Astrocyte (in vitro differentiated cells and primary cell): ENCODE results near the gene TMEM215. TPM values are rescaled to one million over a fixed set of nuclear protein-coding genes. Genes with fewer than 3 reads are reported as not detected.

Source experiments
- DNase-seq: peaks from one replicate; pipeline ENCODE4 v3.0.0-alpha.2; 2010; ENCODE audit warnings: low read depth
- FAIRE-seq: peaks from 2 replicates; lab custom pipeline; 2011; peaks lifted over from hg19 to GRCh38; lab: Jason Lieb, UNC
- H2AFZ ChIP-seq: 2 replicates; pipeline ENCODE4 v1.6.0; 2012; ENCODE audit warnings: low read depth, low read length, inconsistent platforms
- H3K27ac ChIP-seq: 2 replicates; pipeline ENCODE4 v1.5.1; 2011; ENCODE audit warnings: low read depth, low read length, inconsistent platforms
- H3K27me3 ChIP-seq: 2 replicates; pipeline ENCODE4 v1.6.0; 2011; ENCODE audit warnings: low read length, inconsistent platforms; ENCODE audit not compliant: insufficient read depth
- H3K36me3 ChIP-seq: 2 replicates; pipeline ENCODE4 v1.5.1; 2011; ENCODE audit warnings: low read length, inconsistent platforms; ENCODE audit not compliant: insufficient read depth
- H3K4me1 ChIP-seq: 2 replicates; pipeline ENCODE4 v1.5.1; 2011; ENCODE audit warnings: low read length, inconsistent platforms; ENCODE audit not compliant: insufficient read depth
- H3K4me2 ChIP-seq: 2 replicates; pipeline ENCODE4 v1.6.0; 2012; ENCODE audit warnings: low read length, inconsistent platforms
- H3K4me3 ChIP-seq: 2 replicates; pipeline ENCODE4 v1.5.1; 2011; ENCODE audit warnings: low read depth, mild to moderate bottlenecking, low read length, inconsistent platforms; ENCODE audit not compliant: insufficient read depth
- H3K79me2 ChIP-seq: 2 replicates; pipeline ENCODE4 v1.6.0; 2012; ENCODE audit warnings: mild to moderate bottlenecking, low read length, inconsistent platforms; ENCODE audit not compliant: insufficient read depth
- H3K9ac ChIP-seq: 2 replicates; pipeline ENCODE4 v1.6.0; 2012; ENCODE audit warnings: mild to moderate bottlenecking, low read length, inconsistent platforms
- H3K9me3 ChIP-seq: 2 replicates; pipeline ENCODE4 v1.5.1; 2012; ENCODE audit warnings: low read depth, mild to moderate bottlenecking, low read length, inconsistent platforms; ENCODE audit not compliant: insufficient read depth
- H4K20me1 ChIP-seq: 2 replicates; pipeline ENCODE4 v1.6.0; 2012; ENCODE audit warnings: low read length, inconsistent platforms; ENCODE audit not compliant: insufficient read depth
- H3K27ac Mint-ChIP-seq: one replicate; pipeline ENCODE4 v1.8.0; 2021; ENCODE audit warnings: mild to moderate bottlenecking, mixed read lengths; ENCODE audit not compliant: unreplicated experiment
- H3K27me3 Mint-ChIP-seq: one replicate; pipeline ENCODE4 v1.8.0; 2021; ENCODE audit warnings: low read depth, mixed read lengths; ENCODE audit not compliant: unreplicated experiment
- H3K36me3 Mint-ChIP-seq: one replicate; pipeline ENCODE4 v1.8.0; 2021; ENCODE audit warnings: low read depth, mixed read lengths; ENCODE audit not compliant: unreplicated experiment
- H3K4me1 Mint-ChIP-seq: one replicate; pipeline ENCODE4 v1.8.0; 2021; ENCODE audit warnings: low read depth, mixed read lengths; ENCODE audit not compliant: unreplicated experiment
- H3K4me3 Mint-ChIP-seq: one replicate; pipeline ENCODE4 v1.8.0; 2021; ENCODE audit warnings: mild to moderate bottlenecking, moderate library complexity, mixed read lengths; ENCODE audit not compliant: unreplicated experiment
- H3K9me3 Mint-ChIP-seq: one replicate; pipeline ENCODE4 v1.8.0; 2021; ENCODE audit warnings: mild to moderate bottlenecking, mixed read lengths; ENCODE audit not compliant: unreplicated experiment
- EZH2 ChIP-seq: IDR thresholded peaks from 2 replicates; pipeline ENCODE4 v1.6.1; 2012; ENCODE audit warnings: mild to moderate bottlenecking, low read length, inconsistent platforms; ENCODE audit not compliant: insufficient read depth
- total RNA-seq: library from RNA; stranded (reverse); gene quantifications from 2 replicates; pipeline ENCODE4 v1.2.1, GENCODE V29; 2021
- TF ChIP-seq, protein P1 (sequence below): IDR thresholded peaks from 2 replicates; pipeline ENCODE4 v1.5.1; 2011; ENCODE audit warnings: low read depth, mild to moderate bottlenecking, inconsistent platforms, low read length, moderate library complexity; ENCODE audit not compliant: insufficient read depth

Gene TMEM215
- total RNA-seq, 1 donor from 2014 or later, result 1.4 TPM

DNA sequence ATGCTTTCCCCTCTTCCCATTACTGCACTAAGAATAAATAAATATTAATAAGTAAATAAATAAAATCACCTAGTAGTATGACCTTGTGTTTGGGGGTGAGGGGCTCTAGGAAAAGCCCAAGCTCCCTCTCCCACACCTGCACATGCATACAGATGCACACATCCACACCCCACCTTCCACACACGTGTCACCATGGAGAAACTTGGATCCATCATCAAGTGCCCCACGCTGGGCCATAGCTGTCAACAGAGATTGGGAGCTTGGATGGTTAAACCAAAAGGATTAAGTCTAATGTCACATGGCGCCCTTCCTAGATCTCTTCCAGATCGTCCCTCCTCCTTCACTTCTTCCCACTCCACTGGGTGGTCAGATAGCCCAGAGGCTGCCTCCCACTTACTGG lies 37.0 kb downstream of the TMEM215 start:
- no peak overlapping the region for H3K4me3 Mint-ChIP-seq
- Histone ChIP-seq H3K4me1 (no peaks in the 10 kb centered on the region), H3K9ac (no peak overlapping the region), H3K79me2 (no peaks in the 10 kb centered on the region), H3K4me3 (no peak overlapping the region), H3K27ac (no peak overlapping the region), H3K9me3 (no peaks in the 10 kb centered on the region), H3K36me3 (no peaks in the 10 kb centered on the region), H3K4me2 (no peak overlapping the region), H3K27me3 (no peaks in the 10 kb centered on the region), H2AFZ (no peak overlapping the region), H4K20me1 (no peaks in the 10 kb centered on the region)
- peaks cover 5% of the 10 kb centered on the region for H3K9me3 Mint-ChIP-seq
- H3K36me3 Mint-ChIP-seq, result no peaks in the 10 kb centered on the region
- H3K27ac Mint-ChIP-seq, result no peak overlapping the region
- H3K27me3 Mint-ChIP-seq, result peaks cover 31% of the 10 kb centered on the region
- no peak for DNase-seq
- H3K4me1 Mint-ChIP-seq, result no peaks in the 10 kb centered on the region
- FAIRE-seq, result no peak
- TF ChIP-seq EZH2, result no peak
- TF ChIP-seq, protein P1, sequence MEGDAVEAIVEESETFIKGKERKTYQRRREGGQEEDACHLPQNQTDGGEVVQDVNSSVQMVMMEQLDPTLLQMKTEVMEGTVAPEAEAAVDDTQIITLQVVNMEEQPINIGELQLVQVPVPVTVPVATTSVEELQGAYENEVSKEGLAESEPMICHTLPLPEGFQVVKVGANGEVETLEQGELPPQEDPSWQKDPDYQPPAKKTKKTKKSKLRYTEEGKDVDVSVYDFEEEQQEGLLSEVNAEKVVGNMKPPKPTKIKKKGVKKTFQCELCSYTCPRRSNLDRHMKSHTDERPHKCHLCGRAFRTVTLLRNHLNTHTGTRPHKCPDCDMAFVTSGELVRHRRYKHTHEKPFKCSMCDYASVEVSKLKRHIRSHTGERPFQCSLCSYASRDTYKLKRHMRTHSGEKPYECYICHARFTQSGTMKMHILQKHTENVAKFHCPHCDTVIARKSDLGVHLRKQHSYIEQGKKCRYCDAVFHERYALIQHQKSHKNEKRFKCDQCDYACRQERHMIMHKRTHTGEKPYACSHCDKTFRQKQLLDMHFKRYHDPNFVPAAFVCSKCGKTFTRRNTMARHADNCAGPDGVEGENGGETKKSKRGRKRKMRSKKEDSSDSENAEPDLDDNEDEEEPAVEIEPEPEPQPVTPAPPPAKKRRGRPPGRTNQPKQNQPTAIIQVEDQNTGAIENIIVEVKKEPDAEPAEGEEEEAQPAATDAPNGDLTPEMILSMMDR, result no peak

DNA sequence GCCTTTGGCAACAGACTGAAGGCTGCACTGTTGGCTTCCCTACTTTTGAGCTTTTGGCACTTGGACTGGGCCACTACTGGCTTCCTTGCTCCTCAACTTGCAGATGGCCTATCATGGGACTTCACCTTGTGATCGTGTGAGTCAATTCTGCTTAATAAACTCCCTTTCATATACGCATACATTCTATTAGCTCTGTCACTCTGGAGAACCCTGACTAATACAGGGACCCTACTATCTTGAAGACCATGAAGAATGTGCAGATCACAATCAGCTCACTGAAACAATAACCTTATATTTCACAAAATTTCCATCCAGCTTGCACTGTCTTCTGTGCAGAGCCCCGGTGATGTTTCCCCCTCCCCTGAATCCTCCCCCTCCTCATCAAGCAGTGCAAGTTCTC lies 39.8 kb downstream of the TMEM215 start:
- no peak overlapping the region for H2AFZ ChIP-seq
- H3K4me2 ChIP-seq, result no peak overlapping the region
- H3K9me3 ChIP-seq, result no peaks in the 10 kb centered on the region
- no peak for TF ChIP-seq EZH2
- TF ChIP-seq, protein P1, result no peak
- no peak overlapping the region for H3K9ac ChIP-seq
- no peak for DNase-seq
- no peaks in the 10 kb centered on the region for H3K4me1 Mint-ChIP-seq
- no peaks in the 10 kb centered on the region for H3K36me3 ChIP-seq
- peaks cover 5% of the 10 kb centered on the region for H3K9me3 Mint-ChIP-seq
- no peak overlapping the region for H3K4me3 ChIP-seq
- no peak overlapping the region for H3K4me3 Mint-ChIP-seq
- H3K4me1 ChIP-seq, result no peaks in the 10 kb centered on the region
- H3K27me3 Mint-ChIP-seq, result peaks cover 19% of the 10 kb centered on the region
- no peaks in the 10 kb centered on the region for H3K79me2 ChIP-seq
- no peaks in the 10 kb centered on the region for H3K36me3 Mint-ChIP-seq
- H4K20me1 ChIP-seq, result no peaks in the 10 kb centered on the region
- H3K27ac ChIP-seq, result no peak overlapping the region
- H3K27ac Mint-ChIP-seq, result no peak overlapping the region
- no peak for FAIRE-seq
- no peaks in the 10 kb centered on the region for H3K27me3 ChIP-seq

DNA sequence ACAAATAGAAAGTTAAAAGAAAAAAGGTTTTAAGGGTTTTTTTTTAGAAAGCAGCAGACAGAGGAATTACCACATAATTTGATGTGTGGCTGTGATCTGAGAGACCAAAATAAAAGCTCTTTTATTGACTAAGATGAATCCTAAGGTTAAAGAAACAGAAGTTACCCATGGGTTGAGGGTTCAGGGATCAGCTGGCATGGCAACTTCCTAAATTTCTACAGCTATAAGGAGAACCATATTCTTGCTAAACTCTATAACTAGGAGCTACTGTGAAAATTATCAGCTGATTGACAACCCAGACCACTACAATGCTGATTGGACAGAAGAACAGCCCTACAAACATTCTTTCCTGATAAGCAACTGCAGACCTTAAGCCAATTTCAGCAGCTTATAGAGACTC lies 40.2 kb downstream of the TMEM215 start:
- Histone ChIP-seq H3K9me3 (no peaks in the 10 kb centered on the region), H3K4me3 (no peak overlapping the region), H3K27me3 (no peaks in the 10 kb centered on the region), H3K4me1 (no peaks in the 10 kb centered on the region), H3K9ac (no peak overlapping the region), H3K4me2 (no peak overlapping the region), H2AFZ (no peak overlapping the region), H3K79me2 (no peaks in the 10 kb centered on the region), H3K27ac (no peak overlapping the region), H4K20me1 (no peaks in the 10 kb centered on the region), H3K36me3 (no peaks in the 10 kb centered on the region)
- no peak for FAIRE-seq
- Mint-ChIP-seq H3K4me3 (no peak overlapping the region), H3K9me3 (peaks cover 5% of the 10 kb centered on the region), H3K36me3 (no peaks in the 10 kb centered on the region), H3K4me1 (no peaks in the 10 kb centered on the region), H3K27ac (no peak overlapping the region), H3K27me3 (peaks cover 15% of the 10 kb centered on the region)
- no peak for DNase-seq
- TF ChIP-seq, protein P1, result no peak
- no peak for TF ChIP-seq EZH2
